K562 (cell line): ENCODE results near the gene KCTD11. TPM values are rescaled to one million over a fixed set of nuclear protein-coding genes. Genes with fewer than 3 reads are reported as not detected.

ENCODE experiments used
- ATAC-seq: fragments of 200-7000 bp; cut with Tn5 transposase; 3 replicates; pipeline ENCODE4 v1.9.1; 2020; ENCODE audit warnings: moderate library complexity
- BruUV-seq: library from RNA; stranded (reverse); fragments of 400-500 nt; replicated peaks from 2 replicates; lab custom pipeline; 2021; lab: Mats Ljungman, UMichigan
- CTCF ChIA-PET: fragments of 300-600 bp; formaldehyde crosslinking; extraction: SDS; loops from one replicate; lab custom pipeline; 2021; ENCODE audit warnings: low intra/inter-chr PET ratio; lab: Yijun Ruan, JAX
- POLR2A ChIA-PET: fragments of 300-600, 350-650 bp; sonication (Branson Sonifier 250); formaldehyde crosslinking; extraction: SDS; loops from one replicate; lab custom pipeline; 2021; ENCODE audit warnings: antibody characterized with exemption, inconsistent platforms; lab: Yijun Ruan, JAX
- DNase-seq, 4 experiments: peaks; one replicate each; pipeline versions ENCODE4 v3.0.0 to v3.0.0-alpha.2; 2011 to 2018; ENCODE audit warnings: low spot score in 3 of 4, mixed read lengths in 3 of 4; ENCODE audit errors: extremely low read depth in 1 of 4
- FAIRE-seq: peaks from 2 replicates; lab custom pipeline; 2011; peaks lifted over from hg19 to GRCh38; lab: Jason Lieb, UNC
- H2AFZ ChIP-seq: 2 replicates; pipeline ENCODE4 v1.6.0; 2011; ENCODE audit warnings: low read depth, low read length, control low read depth, inconsistent platforms
- H3K27ac ChIP-seq: fragments of 200-600 bp; 3 replicates; pipeline ENCODE4 v1.8.0; 2011; ENCODE audit warnings: low read depth, mild to moderate bottlenecking, control low read depth, inconsistent platforms, low read length, moderate library complexity, mixed read lengths; ENCODE audit errors: extremely low read depth
- H3K27me3 ChIP-seq, 2 experiments: fragments of 300-600 bp in 1 of 2; 2 replicates in 1 of 2; 3 replicates in 1 of 2; pipeline versions ENCODE4 v1.6.0 to v1.8.0; 2011; ENCODE audit warnings: inconsistent platforms in 2 of 2, low read length in 2 of 2, mild to moderate bottlenecking in 1 of 2, mixed read lengths in 1 of 2, moderate library complexity in 1 of 2; ENCODE audit not compliant: control insufficient read depth in 2 of 2, insufficient read depth in 2 of 2
- H3K36me3 ChIP-seq: fragments of 300-600 bp; 3 replicates; pipeline ENCODE4 v1.8.0; 2011; ENCODE audit warnings: mild to moderate bottlenecking, low read length, inconsistent platforms; ENCODE audit not compliant: control insufficient read depth, insufficient read depth
- H3K4me1 ChIP-seq, 2 experiments: fragments of 200-600 bp in 1 of 2; replicated peaks in 1 of 2; 2 replicates in 1 of 2; 3 replicates in 1 of 2; pipeline versions ENCODE4 v1.5.1 to v1.8.0; 2011; ENCODE audit warnings: inconsistent platforms in 2 of 2, low read length in 2 of 2, mild to moderate bottlenecking in 1 of 2, mixed read lengths in 1 of 2, moderate library complexity in 1 of 2; ENCODE audit not compliant: control insufficient read depth in 2 of 2, insufficient read depth in 2 of 2
- H3K4me2 ChIP-seq: 2 replicates; pipeline ENCODE4 v1.6.1; 2011; ENCODE audit warnings: low read length, control low read depth, inconsistent platforms, mixed read lengths; ENCODE audit not compliant: insufficient read depth
- H3K4me3 ChIP-seq: fragments of 200-600 bp; sonication (generic), shearing (Covaris generic); 2 replicates; pipeline ENCODE4 v1.5.1; 2016; ENCODE audit warnings: control low read depth, inconsistent platforms
- H3K79me2 ChIP-seq: fragments of 200-600 bp; 3 replicates; pipeline ENCODE4 v1.8.0; 2011; ENCODE audit warnings: low read length, inconsistent platforms; ENCODE audit not compliant: control insufficient read depth, insufficient read depth
- H3K9ac ChIP-seq, 2 experiments: 2 replicates each; pipeline versions ENCODE4 v1.6.0 to v1.6.1; 2011; ENCODE audit warnings: low read depth in 2 of 2, low read length in 2 of 2, control low read depth in 1 of 2, inconsistent platforms in 1 of 2, mild to moderate bottlenecking in 1 of 2, mixed read lengths in 1 of 2; ENCODE audit not compliant: insufficient read depth in 1 of 2
- H3K9me1 ChIP-seq: one replicate; pipeline ENCODE4 v1.6.0; 2011; ENCODE audit warnings: inconsistent platforms, mild to moderate bottlenecking, low read length, moderate library complexity; ENCODE audit not compliant: control insufficient read depth, insufficient read depth
- H3K9me3 ChIP-seq: replicated peaks from 2 replicates; pipeline ENCODE4 v1.5.1; 2011; ENCODE audit warnings: low read depth, low read length, inconsistent platforms; ENCODE audit not compliant: control insufficient read depth, insufficient read depth
- H4K20me1 ChIP-seq: replicated peaks from 2 replicates; pipeline ENCODE4 v1.6.1; 2011; ENCODE audit warnings: low read length, inconsistent platforms, mixed read lengths; ENCODE audit not compliant: control insufficient read depth, insufficient read depth
- DDX20 ChIP-seq: fragments of 450-650 bp; IDR thresholded peaks from 2 replicates; pipeline ENCODE4 v1.6.1; 2016; ENCODE audit warnings: missing genetic modification characterization, low read depth, mild to moderate bottlenecking, missing compliant biosample characterization, moderate library complexity
- KAT2B ChIP-seq: IDR thresholded peaks from one replicate; pipeline ENCODE4 v1.6.1; 2012; ENCODE audit warnings: low read depth, mild to moderate bottlenecking, control low read depth, inconsistent platforms, low read length, moderate library complexity
- POU5F1 ChIP-seq: fragments of 150-350 bp; IDR thresholded peaks from 2 replicates; pipeline ENCODE4 v1.6.1; 2014; ENCODE audit warnings: borderline replicate concordance, low read length, low read depth, mild to moderate bottlenecking; ENCODE audit not compliant: partially characterized antibody
- RAD21 ChIP-seq, 2 experiments: fragments of 250-450 bp in 1 of 2; fragments of 450-650 bp in 1 of 2; sonication (Bioruptor Pico) in 1 of 2; formaldehyde crosslinking in 1 of 2; IDR thresholded peaks in 1 of 2; conservative IDR thresholded peaks in 1 of 2; 2 replicates each; pipeline versions ENCODE4 v1.4.0 to v1.8.0; 2020 to 2022; ENCODE audit warnings: mild to moderate bottlenecking in 2 of 2, moderate library complexity in 1 of 2
- SFPQ ChIP-seq: fragments of 200-400 bp; formaldehyde crosslinking; IDR thresholded peaks from 2 replicates; pipeline ENCODE4 v1.6.1; 2017; ENCODE audit warnings: mild to moderate bottlenecking, low read depth, low read length, moderate library complexity
- SMARCB1 ChIP-seq: IDR thresholded peaks from 2 replicates; pipeline ENCODE4 v1.6.1; 2011; ENCODE audit warnings: improper control_type of control experiment, low read depth; ENCODE audit not compliant: insufficient read length
- ZHX1 ChIP-seq: fragments of 150-350 bp; conservative IDR thresholded peaks from 2 replicates; pipeline ENCODE4 v1.6.1; 2014; ENCODE audit warnings: low read length
- ZNF644 ChIP-seq: fragments of 200-800 bp; sonication (Bioruptor generic); IDR thresholded peaks from 2 replicates; pipeline ENCODE4 v1.6.1; 2016; ENCODE audit warnings: low read depth, missing genetic modification characterization, missing compliant biosample characterization
- ZNF780A ChIP-seq: fragments of 250-450 bp; sonication (Bioruptor Pico); IDR thresholded peaks from 2 replicates; pipeline ENCODE4 v1.5.0; 2021; ENCODE audit warnings: mild to moderate bottlenecking
- WGBS: fragments of 100-300 bp; shearing (Covaris generic); methylation state at CpG from one replicate; pipeline ENCODE4 v1.1.6; 2016; ENCODE audit warnings: low coverage, mixed read lengths; ENCODE audit not compliant: insufficient coverage; ENCODE audit errors: missing lambda C conversion rate; 5-methylcytosine and 5-hydroxymethylcytosine counted together
- in situ Hi-C: fragments of 300-500 bp; cut with MboI; formaldehyde crosslinking; loops from 4 replicates; pipeline ENCODE4 v1.15.0; 2018; ENCODE audit warnings: inconsistent platforms, mixed read lengths
- intact Hi-C: fragments of 100-400 bp; cut with micrococcal nuclease; formaldehyde crosslinking; loops from 2 replicates; pipeline ENCODE4 v1.14.2; 2022
- polyA plus RNA-seq, 8 experiments: library from polyadenylated mRNA; depleted of rRNA in 4 of 8; stranded (reverse) in 5 of 8; unstranded in 3 of 8; fragments of >200 nt; fragmentation: Nextera tagmentation in 2 of 8; fragmentation: Illumina TruSeq in 1 of 8; extraction: Ambion mirVana in 2 of 8; extraction: Trizol in 1 of 8; gene quantifications; 2 replicates each; pipeline versions ENCODE4 v1.2.1 to v1.2.3, GENCODE V29; 2011 to 2014; ENCODE audit warnings: inconsistent platforms in 1 of 8, missing spikeins in 1 of 8
- total RNA-seq, 7 experiments: library from RNA; depleted of rRNA in 6 of 7; stranded (reverse); fragments of >200 nt in 6 of 7; fragmentation: Illumina TruSeq in 2 of 7; extraction: Trizol in 2 of 7; gene quantifications; 2 replicates each; pipeline versions ENCODE4 v1.2.1 to v1.2.3, GENCODE V29; 2011 to 2021; ENCODE audit warnings: low replicate concordance in 1 of 7

The KCTD11 gene
- total and polyA plus RNA-seq, 9 of the 15 experiments (the other 6 are each of a cell fraction or from before 2014, with no cell fraction given): 0.01 to 3.2 (median 2.5) TPM; not detected in 1

- H3K9me3 ChIP-seq: no peaks in the 10 kb centered on the region
- peaks cover 73% of the 10 kb centered on the region; the same call in 2 of the 3 replicates for H3K36me3 ChIP-seq
- H3K27ac ChIP-seq: no peak overlapping the region
- FAIRE-seq (no peak), ATAC-seq (no peak), DNase-seq (no peak)
- CTCF ChIA-PET: no interaction called here
- H2AFZ ChIP-seq: no peak overlapping the region
- no peaks in the 10 kb centered on the region for H3K27me3 ChIP-seq
- no peaks in the 10 kb centered on the region for H3K9me1 ChIP-seq
- no TSS peak for BruUV-seq
- POLR2A ChIA-PET: interaction anchor here (0.8 kb wide), 1 partner anchor 167 kb away, joined by 3 read pairs; no protein-coding TSS in a partner anchor
- no peak overlapping the region for H3K4me2 ChIP-seq
- WGBS: 94% methylated on average over 9 of the region's 13 CpGs
- in situ Hi-C loops: no loop called here
- intact Hi-C loops: no loop called here
- no peak overlapping the region; a peak in 1 of 4 replicates for H3K9ac ChIP-seq
- H4K20me1 ChIP-seq: peaks cover 4% of the 10 kb centered on the region; the same call in 1 of the 2 replicates
- H3K79me2 ChIP-seq: peaks cover 11% of the 10 kb centered on the region
- H3K4me3 ChIP-seq: no peak overlapping the region
- peaks cover 5 to 18% of the 10 kb centered on the region in 2 experiments; a peak in 3 of 5 replicates for H3K4me1 ChIP-seq
- no peak for TF ChIP-seq KAT2B
- TF ChIP-seq RAD21 (CRISPR knock-in tag; conservative IDR thresholded peaks at IDR 0.05 in 1 of 2, IDR thresholded peaks at IDR 0.05 in 1 of 2): no peak
- TF ChIP-seq ZNF780A: no peak
- no peak for TF ChIP-seq SMARCB1
- no peak for TF ChIP-seq ZHX1
- no peak for TF ChIP-seq DDX20
- TF ChIP-seq POU5F1: no peak
- TF ChIP-seq ZNF644 (tag): no peak
- no peak for TF ChIP-seq SFPQ
These were observed 33.7 kb upstream of the KCTD11 start for GRCh38 chr17:7318121-7318860.
